GM12801 (cell line): ENCODE measurements around the gene MSL2.

ENCODE experiments used
- CTCF ChIP-seq: IDR thresholded peaks from one replicate; pipeline ENCODE4 v1.5.1; 2011; ENCODE audit warnings: control low read depth; ENCODE audit not compliant: insufficient read length; ENCODE audit errors: extremely low read depth

MSL2 gene

GRCh38 chr3:136194409-136195257 lies 1.5 kb downstream of the MSL2 start:
- TF ChIP-seq CTCF: no peak

- no peak for TF ChIP-seq CTCF
Observed at GRCh38 chr3:136193278-136194054, 2.7 kb downstream of the MSL2 start.

- no peak for TF ChIP-seq CTCF
Observed at GRCh38 chr3:136192831-136193230, 3.3 kb downstream of the MSL2 start.

- TF ChIP-seq CTCF: no peak
Observed at GRCh38 chr3:136189859-136190617, 6.1 kb downstream of the MSL2 start.

- no peak for TF ChIP-seq CTCF
Observed at GRCh38 chr3:136189043-136189442, 7.1 kb downstream of the MSL2 start.

- TF ChIP-seq CTCF: no peak
Observed at GRCh38 chr3:136187868-136188267, 8.3 kb downstream of the MSL2 start.

GRCh38 chr3:136186846-136187245 lies 9.3 kb downstream of the MSL2 start:
- TF ChIP-seq CTCF: no peak
